GM15510 (cell line): ENCODE data around the gene FANCE.

Experiments used
- POLR2A ChIP-seq: IDR thresholded peaks from 3 replicates; pipeline ENCODE4 v1.6.1; 2011; ENCODE audit warnings: borderline replicate concordance; ENCODE audit not compliant: insufficient read length; ENCODE audit errors: extremely low read depth

Gene FANCE

GRCh38 chr6:35425284-35425683, 26.9 kb upstream of the FANCE start:
- TF ChIP-seq POLR2A = no peak

GRCh38 chr6:35426074-35426473, 26.1 kb upstream of the FANCE start:
- no peak for TF ChIP-seq POLR2A

- TF ChIP-seq POLR2A = no peak
Observed at GRCh38 chr6:35427435-35427834, 24.7 kb upstream of the FANCE start.

DNA sequence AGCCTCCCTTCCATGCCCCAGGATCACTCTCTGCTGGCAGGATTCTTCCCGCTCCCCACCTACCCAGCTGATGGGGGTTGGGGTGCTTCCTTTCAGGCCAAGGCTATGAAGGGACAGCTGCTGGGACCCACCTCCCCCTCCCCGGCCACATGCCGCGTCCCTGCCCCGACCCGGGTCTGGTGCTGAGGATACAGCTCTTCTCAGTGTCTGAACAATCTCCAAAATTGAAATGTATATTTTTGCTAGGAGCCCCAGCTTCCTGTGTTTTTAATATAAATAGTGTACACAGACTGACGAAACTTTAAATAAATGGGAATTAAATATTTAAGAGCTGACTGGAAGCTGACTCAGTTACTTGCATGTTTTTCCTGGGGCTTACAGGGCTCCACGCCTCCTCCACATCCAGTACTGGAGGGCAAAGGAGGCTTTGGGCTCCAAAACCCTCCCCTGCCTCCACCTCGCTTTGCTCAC, 24.3 kb upstream of the FANCE start:
- TF ChIP-seq POLR2A = no peak

GRCh38 chr6:35428421-35429149, 23.6 kb upstream of the FANCE start:
- no peak for TF ChIP-seq POLR2A

DNA sequence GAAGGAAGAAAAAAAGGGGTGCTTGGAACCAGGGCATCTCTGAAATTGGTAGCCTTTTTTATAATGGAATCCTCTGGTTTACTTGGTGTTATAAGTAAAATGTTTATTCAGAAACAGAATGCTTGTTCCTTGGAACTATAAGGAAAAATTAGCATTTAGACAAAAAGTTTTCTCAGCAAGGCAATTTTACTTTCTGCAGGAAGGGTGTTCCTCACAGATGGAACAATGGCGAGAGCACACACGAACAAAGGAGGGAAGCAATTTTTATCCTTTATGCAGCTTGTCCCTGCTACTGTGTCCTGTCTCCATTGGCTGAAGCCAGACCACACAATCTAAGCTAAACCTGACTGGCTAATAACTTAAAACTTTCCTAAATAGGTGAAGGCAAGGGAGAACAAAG, 22.7 kb upstream of the FANCE start:
- TF ChIP-seq POLR2A = no peak

GRCh38 chr6:35432291-35432690, 19.8 kb upstream of the FANCE start:
- no peak for TF ChIP-seq POLR2A

- TF ChIP-seq POLR2A = no peak
Observed at GRCh38 chr6:35435074-35435837, 16.9 kb upstream of the FANCE start.

GRCh38 chr6:35436071-35436857, 15.9 kb upstream of the FANCE start:
- no peak for TF ChIP-seq POLR2A

GRCh38 chr6:35439308-35439707, 12.8 kb upstream of the FANCE start:
- no peak for TF ChIP-seq POLR2A

GRCh38 chr6:35441205-35441604, 10.9 kb upstream of the FANCE start:
- no peak for TF ChIP-seq POLR2A

DNA sequence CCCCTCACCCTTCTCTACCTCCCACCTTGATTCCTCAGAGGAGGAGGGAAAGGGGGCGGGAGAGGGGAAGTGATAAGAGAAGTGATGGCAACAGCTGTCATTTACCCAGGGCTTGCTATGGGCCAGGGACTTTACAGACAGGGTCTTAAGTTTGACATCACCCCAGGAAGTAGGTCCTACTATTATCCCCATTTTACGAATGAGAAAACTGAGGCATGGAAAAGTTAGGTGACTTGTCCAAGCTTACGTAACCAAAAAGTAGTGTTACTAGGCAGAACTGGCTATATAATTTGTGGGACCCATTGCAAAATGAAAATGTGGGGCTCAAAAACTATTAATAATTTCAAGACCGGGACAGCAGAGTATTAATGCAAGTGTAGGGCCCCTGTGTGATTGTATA, 10.5 kb upstream of the FANCE start:
- no peak for TF ChIP-seq POLR2A

GRCh38 chr6:35442693-35443092, 9.4 kb upstream of the FANCE start:
- TF ChIP-seq POLR2A = no peak

DNA sequence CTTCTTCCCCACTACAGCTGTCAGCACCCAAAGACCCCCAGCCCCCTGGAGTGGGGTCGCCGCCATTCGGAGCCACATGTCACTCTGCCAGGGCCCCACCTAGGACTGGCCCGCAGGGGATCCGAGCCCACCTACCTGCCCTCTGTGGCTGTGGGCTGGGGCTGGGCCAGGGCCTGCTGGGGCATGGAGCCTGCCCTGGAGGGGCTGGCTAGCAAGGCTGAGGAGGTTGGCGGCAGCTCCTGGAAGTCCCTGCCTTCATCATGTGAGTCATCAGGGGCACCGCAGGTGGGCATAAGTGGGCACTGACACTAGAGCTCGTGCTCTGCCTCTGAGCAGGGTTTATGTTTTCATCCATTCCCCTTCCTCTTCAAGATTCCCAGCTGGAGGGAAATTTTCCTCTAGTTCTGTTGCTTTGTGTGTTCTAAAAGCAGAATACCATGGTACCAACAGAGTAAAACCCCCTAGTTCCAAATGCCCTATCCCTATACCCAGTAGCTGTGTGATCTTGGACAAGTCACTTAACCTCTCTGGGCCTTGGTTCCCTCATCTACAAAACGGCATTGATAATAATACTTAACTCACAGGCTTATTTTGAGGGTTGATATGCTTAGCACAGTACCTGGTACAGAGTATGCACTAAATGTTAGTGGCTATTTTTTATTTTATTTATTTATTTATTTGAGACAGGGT, 8.7 kb upstream of the FANCE start:
- no peak for TF ChIP-seq POLR2A

DNA sequence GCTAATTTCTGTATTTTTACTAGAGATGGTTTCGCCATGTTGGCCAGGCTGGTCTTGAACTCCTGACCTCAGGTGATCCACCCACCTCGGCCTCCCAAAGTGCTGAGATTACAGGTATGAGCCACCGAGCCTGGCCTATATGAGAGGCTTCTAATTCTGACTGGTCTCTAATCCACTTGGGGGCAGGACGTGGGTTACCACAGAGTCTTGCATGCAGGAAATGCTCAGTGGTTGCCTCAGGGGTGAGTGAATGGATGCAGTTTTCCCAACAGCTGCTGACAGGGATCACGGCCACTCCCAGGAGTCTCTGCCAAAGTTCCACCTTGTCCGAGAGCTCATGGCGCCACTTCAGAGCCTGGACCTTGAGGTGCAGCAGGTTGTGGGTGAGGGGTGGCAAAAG, 6.4 kb upstream of the FANCE start:
- no peak for TF ChIP-seq POLR2A
